ENCODE measurements around the gene PRXL2C. TPM values are rescaled to one million over a fixed set of nuclear protein-coding genes. Genes with fewer than 3 reads are reported as not detected.
"Not testable (repeated sequence)": the region's sequence is repeated elsewhere in the genome, so short reads cannot be mapped to it uniquely, and the experiment has no call there.

The PRXL2C gene
- total RNA-seq, 6 experiments from 2014 or later, result 2.9 to 10.7 (median 5.6) TPM

DNA sequence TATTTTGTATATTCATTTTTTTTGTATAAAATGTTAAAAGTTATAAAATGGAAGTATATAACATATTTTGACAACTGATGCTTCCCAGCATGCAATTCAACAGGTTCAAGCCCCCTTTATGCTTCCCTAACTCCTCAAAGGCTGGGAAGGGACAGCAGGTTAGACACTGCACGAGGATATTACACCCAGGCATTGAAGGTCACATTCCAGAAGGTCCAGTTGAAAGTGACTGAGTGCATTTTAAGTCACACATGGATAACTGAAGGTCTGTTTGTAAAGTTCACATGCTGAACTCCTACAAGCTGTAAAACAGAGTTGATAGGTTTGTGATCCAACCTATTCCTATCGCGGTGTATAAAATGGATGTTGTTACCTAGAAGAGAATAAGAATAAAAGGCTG lies 13.6 kb downstream of the PRXL2C start:
- 82% methylated on average over 3 of the region's 3 CpGs for WGBS (ENCODE audit: insufficient coverage, low coverage, low lambda C conversion rate, missing lambda C conversion rate)
- Histone ChIP-seq H3K36me3 (peaks cover 0 to 13% (median 0%) of the 10 kb centered on the region in 4 donors), H3K4me3 (no peak overlapping the region), H3K4me1 (no peaks in the 10 kb centered on the region), H3K9me3 (no peaks in the 10 kb centered on the region), H3K27ac (no peak overlapping the region), H3K27me3 (no peaks in the 10 kb centered on the region)
- ATAC-seq (no peak), DNase-seq (no peak)
- TF ChIP-seq, protein P1, sequence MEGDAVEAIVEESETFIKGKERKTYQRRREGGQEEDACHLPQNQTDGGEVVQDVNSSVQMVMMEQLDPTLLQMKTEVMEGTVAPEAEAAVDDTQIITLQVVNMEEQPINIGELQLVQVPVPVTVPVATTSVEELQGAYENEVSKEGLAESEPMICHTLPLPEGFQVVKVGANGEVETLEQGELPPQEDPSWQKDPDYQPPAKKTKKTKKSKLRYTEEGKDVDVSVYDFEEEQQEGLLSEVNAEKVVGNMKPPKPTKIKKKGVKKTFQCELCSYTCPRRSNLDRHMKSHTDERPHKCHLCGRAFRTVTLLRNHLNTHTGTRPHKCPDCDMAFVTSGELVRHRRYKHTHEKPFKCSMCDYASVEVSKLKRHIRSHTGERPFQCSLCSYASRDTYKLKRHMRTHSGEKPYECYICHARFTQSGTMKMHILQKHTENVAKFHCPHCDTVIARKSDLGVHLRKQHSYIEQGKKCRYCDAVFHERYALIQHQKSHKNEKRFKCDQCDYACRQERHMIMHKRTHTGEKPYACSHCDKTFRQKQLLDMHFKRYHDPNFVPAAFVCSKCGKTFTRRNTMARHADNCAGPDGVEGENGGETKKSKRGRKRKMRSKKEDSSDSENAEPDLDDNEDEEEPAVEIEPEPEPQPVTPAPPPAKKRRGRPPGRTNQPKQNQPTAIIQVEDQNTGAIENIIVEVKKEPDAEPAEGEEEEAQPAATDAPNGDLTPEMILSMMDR (IDR thresholded peaks at IDR 0.05), result no peak
- no peak for TF ChIP-seq POLR2A (IDR thresholded peaks at IDR 0.05)
- intact Hi-C loops (cut with DNase I), result no loop called here

DNA sequence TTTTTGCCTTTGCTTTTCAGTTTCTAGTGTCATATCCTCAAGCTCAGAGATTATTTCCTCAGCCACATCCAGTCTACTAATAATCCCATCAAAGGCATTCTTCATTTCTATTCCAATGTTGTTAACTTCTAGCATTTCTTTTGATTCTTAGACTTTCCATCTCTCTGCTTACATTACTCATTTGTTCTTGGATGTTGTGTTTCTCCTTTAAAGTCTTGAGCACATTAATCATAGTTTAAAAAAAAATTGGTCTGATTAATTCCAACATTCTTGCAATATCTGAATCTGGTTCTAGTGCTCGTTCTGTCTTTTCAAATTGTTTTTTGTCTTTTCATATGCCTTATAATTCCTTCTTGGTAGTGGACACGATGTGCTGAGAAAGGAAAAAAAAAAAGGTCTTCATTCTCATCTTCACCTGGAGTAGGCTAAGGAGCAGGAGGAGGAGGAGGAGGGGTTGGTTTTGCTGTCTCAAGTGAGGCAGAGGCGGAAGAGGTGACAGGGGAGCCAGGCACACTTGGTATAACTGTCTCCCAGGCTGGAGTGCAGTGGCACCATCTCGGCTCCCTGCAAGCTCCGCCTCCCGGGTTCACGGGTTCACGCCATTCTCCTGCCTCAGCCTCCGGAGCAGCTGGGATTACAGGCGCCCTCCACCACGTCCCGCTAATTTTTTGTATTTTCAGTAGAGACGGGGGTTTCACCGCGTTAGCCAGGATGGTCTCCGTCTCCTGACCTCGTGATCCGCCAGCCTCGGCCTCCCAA lies 16.3 kb downstream of the PRXL2C start:
- 90% methylated on average over 19 of the region's 19 CpGs for WGBS (ENCODE audit: insufficient coverage, low coverage, low lambda C conversion rate, missing lambda C conversion rate)
- DNase-seq (no peak), ATAC-seq (no peak)
- no peak overlapping the region for H3K4me3 ChIP-seq
- H3K4me1 ChIP-seq, result no peaks in the 10 kb centered on the region
- H3K27ac ChIP-seq, result no peak overlapping the region
- TF ChIP-seq, protein P1 (IDR thresholded peaks at IDR 0.05), result no peak
- no peak for TF ChIP-seq POLR2A (IDR thresholded peaks at IDR 0.05)
- no peaks in the 10 kb centered on the region for H3K27me3 ChIP-seq
- peaks cover 0 to 13% (median 0%) of the 10 kb centered on the region in 4 donors for H3K36me3 ChIP-seq
- H3K9me3 ChIP-seq, result no peaks in the 10 kb centered on the region
- intact Hi-C loops (cut with DNase I), result no loop called here

DNA sequence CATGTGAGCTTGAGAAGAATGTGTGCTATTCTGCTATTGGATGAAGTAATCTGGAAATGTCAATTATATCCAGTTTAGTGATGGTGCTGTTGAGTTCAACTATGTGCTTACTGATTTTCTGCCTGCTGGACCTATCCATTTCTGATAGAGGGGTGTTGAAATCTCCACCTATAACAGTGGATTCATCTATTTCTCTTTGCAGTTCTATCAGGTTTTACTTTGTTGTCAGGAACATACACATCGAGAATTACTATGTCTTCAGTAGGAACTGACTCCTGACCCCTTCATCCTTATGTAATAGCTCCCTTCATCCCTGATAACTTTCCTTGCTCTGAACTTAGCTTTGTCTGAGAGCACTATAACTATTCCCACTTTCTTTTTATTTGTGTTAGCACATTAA lies 18.7 kb downstream of the PRXL2C start:
- intact Hi-C loops (cut with DNase I), result no loop called here
- Histone ChIP-seq H3K36me3 (peaks cover 0 to 3% (median 0%) of the 10 kb centered on the region in 4 donors), H3K27ac (no peak overlapping the region), H3K27me3 (no peaks in the 10 kb centered on the region), H3K4me3 (no peak overlapping the region), H3K9me3 (no peaks in the 10 kb centered on the region), H3K4me1 (no peaks in the 10 kb centered on the region)
- no peak for TF ChIP-seq POLR2A (IDR thresholded peaks at IDR 0.05)
- TF ChIP-seq, protein P1 (IDR thresholded peaks at IDR 0.05), result no peak
- DNase-seq, result no peak
- ATAC-seq, result no peak
- WGBS (ENCODE audit: insufficient coverage, low coverage, low lambda C conversion rate, missing lambda C conversion rate), result 88% methylated on average over 1 of the region's 1 CpG

DNA sequence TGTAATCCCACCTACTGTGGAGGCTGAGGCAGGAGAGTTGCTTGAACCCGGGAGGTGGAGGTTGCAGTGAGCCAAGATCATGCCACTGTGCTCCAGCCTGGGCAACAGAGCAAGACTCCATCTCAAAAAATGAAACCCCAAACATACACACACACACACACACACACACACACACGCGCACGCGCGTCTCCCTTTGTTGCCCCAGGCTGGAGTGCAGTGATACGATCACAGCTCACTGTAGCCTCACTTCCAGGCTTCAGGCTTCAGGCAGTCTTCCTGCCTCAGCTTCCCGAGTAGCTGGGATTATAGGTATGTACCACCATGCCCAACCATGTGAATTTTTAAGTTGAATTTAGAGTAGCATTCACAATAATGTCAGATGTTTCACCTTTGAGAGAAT lies 21.5 kb downstream of the PRXL2C start:
- intact Hi-C loops (cut with DNase I); ATAC-seq: not testable (repeated sequence)
- 93% methylated on average over 2 of the region's 8 CpGs for WGBS (ENCODE audit: insufficient coverage, low coverage, low lambda C conversion rate, missing lambda C conversion rate)

DNA sequence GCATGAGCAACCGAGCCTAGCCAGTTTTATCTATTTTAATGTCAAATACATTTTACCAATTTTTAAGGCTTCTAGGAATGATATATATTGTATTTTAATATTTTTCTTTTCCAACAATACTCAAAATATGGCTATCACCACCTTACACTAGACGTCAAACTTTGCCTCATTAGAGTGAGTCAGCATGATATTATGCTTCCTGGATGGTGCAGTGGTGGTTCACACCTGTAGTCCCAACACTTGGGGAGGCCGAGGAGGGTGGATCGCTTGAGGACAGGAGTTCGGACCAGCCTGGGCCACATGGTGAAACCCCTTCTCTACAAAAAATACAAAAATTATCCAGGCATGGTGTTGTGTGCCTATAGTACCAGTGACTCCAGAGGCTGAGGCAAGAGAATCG lies 28.2 kb downstream of the PRXL2C start:
- no peaks in the 10 kb centered on the region for H3K4me1 ChIP-seq
- DNase-seq (no peak), ATAC-seq (no peak)
- intact Hi-C loops (cut with DNase I), result no loop called here
- H3K27ac ChIP-seq, result no peak overlapping the region
- 81% methylated on average over 6 of the region's 6 CpGs for WGBS (ENCODE audit: insufficient coverage, low coverage, low lambda C conversion rate, missing lambda C conversion rate)
- TF ChIP-seq, protein P1 (IDR thresholded peaks at IDR 0.05), result no peak
- no peak for TF ChIP-seq POLR2A (IDR thresholded peaks at IDR 0.05)
- H3K4me3 ChIP-seq, result no peak overlapping the region
- H3K36me3 ChIP-seq, result no peaks in the 10 kb centered on the region
- no peaks in the 10 kb centered on the region for H3K27me3 ChIP-seq
- H3K9me3 ChIP-seq, result no peaks in the 10 kb centered on the region

More for the DNA sequence above, 21.5 kb downstream of the PRXL2C start:
- H3K4me3 ChIP-seq, H3K27me3 ChIP-seq, H3K4me1 ChIP-seq, H3K36me3 ChIP-seq, H3K9me3 ChIP-seq, H3K27ac ChIP-seq, DNase-seq: not testable (repeated sequence)

Data from right lobe of liver (tissue), 6 donors.